Measurements from ENCODE around the gene POLG2. TPM values are rescaled to one million over a fixed set of nuclear protein-coding genes. Genes with fewer than 3 reads are reported as not detected.
"Not testable (repeated sequence)": the region's sequence is repeated elsewhere in the genome, so short reads cannot be mapped to it uniquely, and the experiment has no call there.

Gene POLG2
- total RNA-seq, 1 experiment from 2014 or later, result 27.5 TPM

- ChIA-PET POLR2A (no interaction called here), CTCF (interaction anchor here (0.6 to 3.4 kb wide), 2 partner anchors 11 to 73 kb away, joined by 3 to 28 read pairs; no protein-coding TSS in a partner anchor)
- H3K9me3 Mint-ChIP-seq (ENCODE audit: unreplicated experiment), result no peaks in the 10 kb centered on the region
- BruUV-seq (replicated peaks), result no TSS peak
- DNase-seq (ENCODE audit: unreplicated experiment), result no peak
- TF ChIP-seq, protein P1, sequence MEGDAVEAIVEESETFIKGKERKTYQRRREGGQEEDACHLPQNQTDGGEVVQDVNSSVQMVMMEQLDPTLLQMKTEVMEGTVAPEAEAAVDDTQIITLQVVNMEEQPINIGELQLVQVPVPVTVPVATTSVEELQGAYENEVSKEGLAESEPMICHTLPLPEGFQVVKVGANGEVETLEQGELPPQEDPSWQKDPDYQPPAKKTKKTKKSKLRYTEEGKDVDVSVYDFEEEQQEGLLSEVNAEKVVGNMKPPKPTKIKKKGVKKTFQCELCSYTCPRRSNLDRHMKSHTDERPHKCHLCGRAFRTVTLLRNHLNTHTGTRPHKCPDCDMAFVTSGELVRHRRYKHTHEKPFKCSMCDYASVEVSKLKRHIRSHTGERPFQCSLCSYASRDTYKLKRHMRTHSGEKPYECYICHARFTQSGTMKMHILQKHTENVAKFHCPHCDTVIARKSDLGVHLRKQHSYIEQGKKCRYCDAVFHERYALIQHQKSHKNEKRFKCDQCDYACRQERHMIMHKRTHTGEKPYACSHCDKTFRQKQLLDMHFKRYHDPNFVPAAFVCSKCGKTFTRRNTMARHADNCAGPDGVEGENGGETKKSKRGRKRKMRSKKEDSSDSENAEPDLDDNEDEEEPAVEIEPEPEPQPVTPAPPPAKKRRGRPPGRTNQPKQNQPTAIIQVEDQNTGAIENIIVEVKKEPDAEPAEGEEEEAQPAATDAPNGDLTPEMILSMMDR (IDR thresholded peaks at IDR 0.05; ENCODE audit: unreplicated experiment), result no peak
- H3K27ac Mint-ChIP-seq (ENCODE audit: low read depth, unreplicated experiment), result no peak overlapping the region
- no peaks in the 10 kb centered on the region for H3K4me1 Mint-ChIP-seq (ENCODE audit: insufficient read depth, unreplicated experiment)
- H3K36me3 Mint-ChIP-seq (ENCODE audit: insufficient read depth, unreplicated experiment), result no peaks in the 10 kb centered on the region
- no peak overlapping the region for H3K4me3 Mint-ChIP-seq (ENCODE audit: unreplicated experiment)
- intact Hi-C loops (cut with micrococcal nuclease), result no loop called here
- no peaks in the 10 kb centered on the region for H3K27me3 Mint-ChIP-seq (ENCODE audit: insufficient read depth, unreplicated experiment)
These were observed 65.3 kb downstream of the POLG2 start for GRCh38 chr17:64431534-64431933.

DNA sequence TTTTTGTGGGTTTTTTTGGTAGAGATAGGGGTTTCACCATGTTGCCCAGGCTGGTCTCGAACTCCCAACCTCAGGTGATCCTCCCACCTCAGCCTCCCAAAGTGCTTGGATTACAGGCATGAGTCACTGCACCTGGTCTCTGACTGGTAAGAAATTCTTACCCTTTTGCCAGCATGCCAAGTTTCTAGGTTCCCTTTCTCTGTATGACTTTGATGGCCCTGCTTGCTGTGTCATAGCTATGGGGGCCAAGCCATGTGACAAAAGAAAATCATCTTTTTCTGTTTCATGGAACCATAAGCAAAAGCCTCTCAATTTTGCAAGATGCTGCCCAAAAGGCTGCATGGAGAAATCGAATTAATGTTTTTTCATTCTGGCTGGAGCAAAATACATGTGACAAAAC lies 66.8 kb downstream of the POLG2 start:
- H3K36me3 Mint-ChIP-seq (ENCODE audit: insufficient read depth, unreplicated experiment); BruUV-seq (replicated peaks); H3K9me3 Mint-ChIP-seq (ENCODE audit: unreplicated experiment); intact Hi-C loops (cut with micrococcal nuclease); H3K27ac Mint-ChIP-seq (ENCODE audit: low read depth, unreplicated experiment); H3K4me1 Mint-ChIP-seq (ENCODE audit: insufficient read depth, unreplicated experiment); DNase-seq (ENCODE audit: unreplicated experiment); H3K4me3 Mint-ChIP-seq (ENCODE audit: unreplicated experiment); H3K27me3 Mint-ChIP-seq (ENCODE audit: insufficient read depth, unreplicated experiment): not testable (repeated sequence)
- CTCF ChIA-PET, result interaction anchor here (0.6 to 3.4 kb wide), 2 partner anchors 10 to 18 kb away, joined by 3 to 28 read pairs; no protein-coding TSS in a partner anchor
- POLR2A ChIA-PET, result interaction anchor here (0.6 to 1.3 kb wide), 2 partner anchors 15 to 52 kb away, joined by 3 to 6 read pairs; no protein-coding TSS in a partner anchor

- TF ChIP-seq, protein P1 (IDR thresholded peaks at IDR 0.05; ENCODE audit: unreplicated experiment), result no peak
- POLR2A ChIA-PET, result interaction anchor here (0.7 to 1.3 kb wide), 2 partner anchors 14 to 109 kb away, joined by 3 to 6 read pairs; no protein-coding TSS in a partner anchor
- CTCF ChIA-PET, result interaction anchor here (3.4 kb wide), 1 partner anchor 8 kb away, joined by 28 read pairs; no protein-coding TSS in a partner anchor
- no peak overlapping the region for H3K4me3 Mint-ChIP-seq (ENCODE audit: unreplicated experiment)
- DNase-seq (ENCODE audit: unreplicated experiment), result no peak
- H3K9me3 Mint-ChIP-seq (ENCODE audit: unreplicated experiment), result no peaks in the 10 kb centered on the region
- H3K27ac Mint-ChIP-seq (ENCODE audit: low read depth, unreplicated experiment), result no peak overlapping the region
- H3K4me1 Mint-ChIP-seq (ENCODE audit: insufficient read depth, unreplicated experiment), result no peaks in the 10 kb centered on the region
- H3K27me3 Mint-ChIP-seq (ENCODE audit: insufficient read depth, unreplicated experiment), result no peaks in the 10 kb centered on the region
- no TSS peak for BruUV-seq (replicated peaks)
- no peaks in the 10 kb centered on the region for H3K36me3 Mint-ChIP-seq (ENCODE audit: insufficient read depth, unreplicated experiment)
- intact Hi-C loops (cut with micrococcal nuclease), result no loop called here
These were observed 68.4 kb downstream of the POLG2 start for GRCh38 chr17:64428406-64428805.

Small RNAs within 50 kb of the gene (microRNA-seq; reads per million reads assigned to microRNA genes)
- gene MIR3064, result 4.4 reads per million, percentile 32 among the genes with 10 or more reads in this experiment
- gene MIR5047, result not detected

Other genes starting within 250 kb of the POLG2 start
- 33.7 and 42.2 TPM in 2 replicates for gene TEX2, start 233.8 kb downstream of the POLG2 start, total RNA-seq (2022)
- gene PECAM1, start 106.2 kb downstream of the POLG2 start, total RNA-seq (2022), result 0.12 and 0.23 TPM in 2 replicates
- 9.8 and 15.8 TPM in 2 replicates for gene MILR1, start 47.9 kb downstream of the POLG2 start, total RNA-seq (2022)
- gene DDX5, start 9.2 kb upstream of the POLG2 start, total RNA-seq (2022), result 832 and 905 TPM in 2 replicates
- 57.2 and 61.6 TPM in 2 replicates for gene CEP95, start 9.9 kb upstream of the POLG2 start, total RNA-seq (2022)
- gene SMURF2, start 165.3 kb upstream of the POLG2 start, total RNA-seq (2022), result 49.2 and 55.8 TPM in 2 replicates

Data from MCF 10A (cell line).